HuH-7 (cell line): ENCODE data around the gene ALK.
"Not testable (repeated sequence)": the region's sequence is repeated elsewhere in the genome, so short reads cannot be mapped to it uniquely, and the experiment has no call there.

Experiments
- DNase-seq: peaks from one replicate; pipeline ENCODE4 v3.0.0; 2011; ENCODE audit warnings: low spot score

The ALK gene

GRCh38 chr2:29839306-29839705 is 82.1 kb downstream of the ALK start:
- no peak for DNase-seq

GRCh38 chr2:29837925-29838324 is 83.5 kb downstream of the ALK start:
- DNase-seq = no peak

GRCh38 chr2:29834624-29835023 is 86.8 kb downstream of the ALK start:
- no peak for DNase-seq

- DNase-seq = no peak
Measured at GRCh38 chr2:29834036-29834540, 87.3 kb downstream of the ALK start.

- no peak for DNase-seq
Measured at GRCh38 chr2:29831560-29831959, 89.8 kb downstream of the ALK start.

- no peak for DNase-seq
Measured at GRCh38 chr2:29829841-29830240, 91.5 kb downstream of the ALK start.

GRCh38 chr2:29824145-29824544 is 97.2 kb downstream of the ALK start:
- not testable (repeated sequence) for DNase-seq

- no peak for DNase-seq
Measured at GRCh38 chr2:29821591-29821990, 99.8 kb downstream of the ALK start.

GRCh38 chr2:29819570-29819969 is 101.8 kb downstream of the ALK start:
- no peak for DNase-seq

- DNase-seq = no peak
Measured at GRCh38 chr2:29817801-29818680, 103.3 kb downstream of the ALK start.

GRCh38 chr2:29817299-29817698 is 104.1 kb downstream of the ALK start:
- no peak for DNase-seq

- no peak for DNase-seq
Measured at GRCh38 chr2:29816651-29817050, 104.7 kb downstream of the ALK start.

- no peak for DNase-seq
Measured at GRCh38 chr2:29811378-29811777, 110.0 kb downstream of the ALK start.

- DNase-seq = no peak
Measured at GRCh38 chr2:29810956-29811355, 110.4 kb downstream of the ALK start.

GRCh38 chr2:29808321-29808720 is 113.1 kb downstream of the ALK start:
- DNase-seq = no peak

GRCh38 chr2:29807082-29807481 is 114.3 kb downstream of the ALK start:
- DNase-seq = no peak

- DNase-seq = no peak
Measured at GRCh38 chr2:29806461-29806860, 114.9 kb downstream of the ALK start.

GRCh38 chr2:29804671-29805070 is 116.7 kb downstream of the ALK start:
- no peak for DNase-seq

- DNase-seq = no peak
Measured at GRCh38 chr2:29803537-29803936, 117.8 kb downstream of the ALK start.

GRCh38 chr2:29802986-29803385 is 118.4 kb downstream of the ALK start:
- no peak for DNase-seq

GRCh38 chr2:29799628-29800027 is 121.8 kb downstream of the ALK start:
- DNase-seq = no peak

- no peak for DNase-seq
Measured at GRCh38 chr2:29797916-29798315, 123.5 kb downstream of the ALK start.

- DNase-seq = no peak
Measured at GRCh38 chr2:29796446-29796845, 124.9 kb downstream of the ALK start.

GRCh38 chr2:29789911-29790485 is 131.4 kb downstream of the ALK start:
- DNase-seq = no peak
